HG03520 (cell line): ENCODE data around the gene SEMA4D.

Experiments used
- ATAC-seq: cut with Tn5 transposase; IDR thresholded peaks from one replicate; pipeline ENCODE4 v1.9.1; 2021; ENCODE audit warnings: mild to moderate bottlenecking, moderate library complexity; ENCODE audit not compliant: unreplicated experiment

The SEMA4D gene

GRCh38 chr9:89528540-89528939 is 30.6 kb upstream of the SEMA4D start:
- ATAC-seq, result no peak

DNA sequence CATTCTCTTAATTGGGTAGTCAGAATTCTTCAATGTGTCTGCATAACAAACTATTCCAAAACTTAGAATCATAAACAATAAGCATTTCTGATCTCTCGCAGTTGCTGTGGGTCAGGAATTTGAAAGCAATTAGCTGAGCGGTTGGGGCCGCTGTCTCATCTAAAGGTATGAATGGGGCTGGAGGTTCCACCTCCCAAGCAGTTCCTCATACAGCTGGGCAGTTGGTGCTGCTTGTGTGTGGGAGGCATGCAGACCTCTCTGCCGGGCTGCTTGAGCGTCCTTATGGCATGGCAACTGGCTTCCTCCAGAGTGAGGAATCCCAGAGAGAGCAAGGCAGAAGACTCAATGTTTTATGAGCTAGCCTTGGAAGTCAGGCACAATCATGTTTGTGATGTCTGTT is 30.2 kb upstream of the SEMA4D start:
- no peak for ATAC-seq

GRCh38 chr9:89527084-89527483 is 29.2 kb upstream of the SEMA4D start:
- no peak for ATAC-seq

- ATAC-seq, result no peak
These were observed 28.8 kb upstream of the SEMA4D start for GRCh38 chr9:89526667-89527066.

DNA sequence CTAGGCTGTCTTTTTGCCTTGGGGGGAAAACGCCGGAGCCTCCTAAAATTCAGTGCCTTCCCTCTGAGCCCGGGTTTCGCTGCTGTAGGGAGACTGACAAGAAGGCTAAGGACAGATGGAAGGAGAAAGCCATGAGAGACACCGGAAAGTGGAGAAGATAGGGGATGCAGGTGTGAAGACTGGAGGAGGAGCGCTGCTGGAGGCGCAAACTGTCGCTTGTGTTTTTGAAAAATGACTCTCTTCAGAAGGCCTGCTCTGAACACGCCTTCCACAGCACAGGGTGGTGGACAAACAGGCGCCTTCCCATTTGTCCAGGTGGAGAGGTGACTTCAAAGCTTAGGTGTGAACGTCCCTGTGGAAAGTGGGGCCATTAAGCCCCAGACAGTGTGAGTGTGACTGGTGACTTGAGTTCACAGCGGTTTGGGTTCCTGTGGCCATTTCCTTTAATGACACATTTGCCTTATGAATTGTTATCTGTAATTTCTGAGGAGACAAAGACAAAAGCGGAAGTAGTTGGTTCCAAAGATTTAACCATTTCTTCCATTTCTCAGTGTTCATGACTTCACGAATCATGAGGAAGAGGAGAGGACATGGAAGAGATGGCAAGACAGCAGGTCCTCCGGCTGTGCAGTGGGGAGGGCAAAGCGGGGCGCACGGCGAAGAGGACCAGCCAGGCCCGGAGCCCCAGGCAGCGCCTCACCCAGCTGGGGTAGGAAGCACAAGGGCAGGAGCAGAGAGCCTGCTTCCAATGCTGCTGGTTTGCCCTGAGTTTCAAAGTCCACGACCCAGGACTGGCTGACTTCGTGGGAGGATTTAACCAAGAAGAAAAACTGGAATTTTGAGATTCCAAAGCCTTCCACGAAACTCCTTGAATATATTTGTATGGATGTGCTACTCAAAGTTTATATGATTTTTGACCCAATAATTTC is 27.8 kb upstream of the SEMA4D start:
- no peak for ATAC-seq

GRCh38 chr9:89524963-89525362 is 27.1 kb upstream of the SEMA4D start:
- no peak for ATAC-seq

- ATAC-seq, result no peak
These were observed 26.0 kb upstream of the SEMA4D start for GRCh38 chr9:89523948-89524347.

DNA sequence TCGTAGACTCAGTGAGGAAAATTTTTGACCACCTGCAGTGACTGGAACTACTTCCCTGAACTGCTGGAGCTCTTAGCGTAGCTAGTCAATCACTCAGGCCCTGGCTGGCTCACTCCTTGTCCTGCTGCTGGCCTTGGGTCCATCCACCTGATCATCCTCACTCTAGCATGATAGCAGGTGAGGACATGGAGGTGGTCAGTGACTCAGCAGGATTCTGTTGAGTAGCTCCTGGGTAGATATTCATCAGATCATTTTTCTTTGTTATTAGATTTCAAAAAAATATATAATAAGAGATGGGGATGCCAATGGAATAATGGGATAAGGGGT is 25.0 kb upstream of the SEMA4D start:
- peak; percentile 1 for ATAC-seq

GRCh38 chr9:89522261-89522958 is 24.5 kb upstream of the SEMA4D start:
- peak; percentile 94 for ATAC-seq

DNA sequence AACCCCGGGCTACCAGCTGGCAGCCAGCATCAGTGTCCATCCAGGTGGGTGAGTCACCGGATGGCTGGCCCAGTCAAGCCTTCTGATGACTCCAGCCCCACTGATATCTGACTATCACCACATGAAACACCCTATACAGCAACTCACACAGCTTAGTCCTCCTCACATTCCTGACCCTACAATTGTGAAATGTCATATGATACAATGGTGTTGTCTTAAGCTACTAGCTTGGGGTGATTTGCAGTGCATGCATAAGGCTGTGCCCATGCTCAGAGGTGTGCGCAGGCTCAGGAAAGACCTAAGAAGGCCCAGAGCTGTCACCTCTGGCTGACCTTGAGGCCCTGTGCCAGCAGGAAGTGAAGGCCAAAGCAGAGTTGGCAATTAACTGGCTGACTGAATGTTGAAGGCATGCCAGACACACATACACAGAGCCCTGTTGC is 21.5 kb upstream of the SEMA4D start:
- no peak for ATAC-seq

DNA sequence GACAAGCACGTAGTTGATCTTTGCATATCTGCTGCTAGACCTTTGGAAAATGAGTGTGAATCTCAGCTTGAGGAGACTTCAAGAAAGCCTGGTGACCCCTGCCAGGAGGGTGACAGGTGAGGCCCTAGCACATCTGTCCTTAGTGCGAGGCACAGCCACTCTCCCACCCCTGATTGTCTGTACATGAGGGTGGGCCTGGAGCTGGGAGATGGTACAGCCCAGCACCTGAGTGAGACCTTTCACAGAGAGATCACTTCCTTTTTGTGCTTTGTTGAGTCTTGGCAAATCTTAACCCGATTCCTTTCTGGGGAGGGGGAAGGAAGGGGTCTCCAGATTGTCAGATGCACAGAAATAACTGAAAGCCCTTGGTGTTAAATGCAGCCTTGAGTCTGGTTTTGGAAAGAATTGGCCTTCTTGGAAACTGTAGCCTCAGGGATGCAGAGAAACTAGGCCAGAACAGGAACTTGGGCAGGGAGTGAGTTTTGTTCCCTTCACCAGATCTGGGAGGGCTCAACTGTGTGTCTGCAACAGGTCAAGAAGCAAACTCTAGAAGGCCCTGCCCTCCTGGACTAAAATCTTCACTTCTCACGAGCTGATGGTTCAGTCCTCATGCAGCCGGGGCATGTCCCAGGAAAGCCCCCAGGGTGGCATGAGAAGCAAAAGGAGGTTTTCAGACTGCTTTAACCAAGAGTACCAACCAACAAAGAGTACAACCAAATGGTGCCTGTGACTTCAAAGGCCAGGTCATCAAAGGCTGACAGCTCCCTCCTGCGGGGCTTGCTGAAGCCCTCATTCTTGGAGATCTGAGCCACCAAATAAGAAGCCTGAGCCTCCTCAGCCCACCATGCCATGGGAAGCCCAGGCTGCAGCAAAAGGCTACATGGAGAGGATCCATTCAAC is 20.8 kb upstream of the SEMA4D start:
- no peak for ATAC-seq

GRCh38 chr9:89515416-89515815 is 17.5 kb upstream of the SEMA4D start:
- ATAC-seq, result no peak

- no peak for ATAC-seq
These were observed 17.0 kb upstream of the SEMA4D start for GRCh38 chr9:89514956-89515355.

- no peak for ATAC-seq
These were observed 16.4 kb upstream of the SEMA4D start for GRCh38 chr9:89514337-89514736.

DNA sequence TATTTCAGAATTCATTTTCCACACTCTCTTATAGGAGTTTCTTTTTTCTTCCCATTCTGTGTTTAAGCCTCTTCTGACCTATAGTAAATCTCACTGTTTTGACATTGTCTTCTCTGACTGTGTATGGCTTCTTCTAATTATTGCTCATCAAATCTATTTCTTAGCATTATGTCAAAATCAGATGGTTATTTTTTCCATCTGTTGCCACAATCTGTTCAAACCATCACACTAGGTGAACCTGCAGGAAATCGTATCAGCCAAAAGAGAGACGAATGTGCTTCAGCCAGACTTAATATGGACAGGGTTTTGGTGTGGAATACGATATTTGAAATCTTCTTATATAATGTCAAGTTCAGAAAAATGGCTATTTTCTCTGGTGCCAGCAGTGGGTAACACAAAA is 15.9 kb upstream of the SEMA4D start:
- ATAC-seq, result no peak

- no peak for ATAC-seq
These were observed 14.5 kb upstream of the SEMA4D start for GRCh38 chr9:89512382-89512781.

- ATAC-seq, result no peak
These were observed 11.2 kb upstream of the SEMA4D start for GRCh38 chr9:89508951-89509615.

GRCh38 chr9:89505911-89506310 is 8.0 kb upstream of the SEMA4D start:
- no peak for ATAC-seq

GRCh38 chr9:89505048-89505447 is 7.1 kb upstream of the SEMA4D start:
- no peak for ATAC-seq

DNA sequence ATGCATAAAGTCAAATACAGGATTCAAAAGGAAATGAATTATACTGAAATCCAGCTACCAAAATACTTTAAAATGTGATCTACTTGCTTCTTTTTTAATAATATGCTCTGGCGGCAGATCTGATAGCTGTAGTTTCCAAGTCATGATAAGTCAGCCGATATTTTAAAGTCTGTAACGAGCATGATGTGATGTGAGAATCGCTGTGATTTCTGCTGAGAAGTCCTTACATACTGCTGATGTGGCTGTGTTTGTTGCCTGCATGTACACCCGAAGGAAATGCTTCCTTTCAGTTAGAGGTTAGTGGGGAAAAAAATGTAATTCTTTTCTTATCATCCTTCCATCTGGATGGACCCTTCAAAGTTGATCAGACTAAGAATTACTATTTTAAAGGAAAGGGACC is 4.8 kb upstream of the SEMA4D start:
- no peak for ATAC-seq
